ENCODE data around the gene LAD1.

LAD1 gene

GRCh38 chr1:201371276-201371675 lies 27.8 kb downstream of the LAD1 start:
- TF ChIP-seq POLR2AphosphoS5 (IDR thresholded peaks at IDR 0.05; ENCODE audit: low read depth): no peak
- no peak for TF ChIP-seq SPI1 (IDR thresholded peaks at IDR 0.05; ENCODE audit: borderline replicate concordance, low read depth)
- TF ChIP-seq, protein P1, sequence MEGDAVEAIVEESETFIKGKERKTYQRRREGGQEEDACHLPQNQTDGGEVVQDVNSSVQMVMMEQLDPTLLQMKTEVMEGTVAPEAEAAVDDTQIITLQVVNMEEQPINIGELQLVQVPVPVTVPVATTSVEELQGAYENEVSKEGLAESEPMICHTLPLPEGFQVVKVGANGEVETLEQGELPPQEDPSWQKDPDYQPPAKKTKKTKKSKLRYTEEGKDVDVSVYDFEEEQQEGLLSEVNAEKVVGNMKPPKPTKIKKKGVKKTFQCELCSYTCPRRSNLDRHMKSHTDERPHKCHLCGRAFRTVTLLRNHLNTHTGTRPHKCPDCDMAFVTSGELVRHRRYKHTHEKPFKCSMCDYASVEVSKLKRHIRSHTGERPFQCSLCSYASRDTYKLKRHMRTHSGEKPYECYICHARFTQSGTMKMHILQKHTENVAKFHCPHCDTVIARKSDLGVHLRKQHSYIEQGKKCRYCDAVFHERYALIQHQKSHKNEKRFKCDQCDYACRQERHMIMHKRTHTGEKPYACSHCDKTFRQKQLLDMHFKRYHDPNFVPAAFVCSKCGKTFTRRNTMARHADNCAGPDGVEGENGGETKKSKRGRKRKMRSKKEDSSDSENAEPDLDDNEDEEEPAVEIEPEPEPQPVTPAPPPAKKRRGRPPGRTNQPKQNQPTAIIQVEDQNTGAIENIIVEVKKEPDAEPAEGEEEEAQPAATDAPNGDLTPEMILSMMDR (IDR thresholded peaks at IDR 0.05; ENCODE audit: insufficient read depth, low read length): no peak
- no peak for TF ChIP-seq GABPA (IDR thresholded peaks at IDR 0.05; ENCODE audit: low read depth)
- TF ChIP-seq, protein P2, sequence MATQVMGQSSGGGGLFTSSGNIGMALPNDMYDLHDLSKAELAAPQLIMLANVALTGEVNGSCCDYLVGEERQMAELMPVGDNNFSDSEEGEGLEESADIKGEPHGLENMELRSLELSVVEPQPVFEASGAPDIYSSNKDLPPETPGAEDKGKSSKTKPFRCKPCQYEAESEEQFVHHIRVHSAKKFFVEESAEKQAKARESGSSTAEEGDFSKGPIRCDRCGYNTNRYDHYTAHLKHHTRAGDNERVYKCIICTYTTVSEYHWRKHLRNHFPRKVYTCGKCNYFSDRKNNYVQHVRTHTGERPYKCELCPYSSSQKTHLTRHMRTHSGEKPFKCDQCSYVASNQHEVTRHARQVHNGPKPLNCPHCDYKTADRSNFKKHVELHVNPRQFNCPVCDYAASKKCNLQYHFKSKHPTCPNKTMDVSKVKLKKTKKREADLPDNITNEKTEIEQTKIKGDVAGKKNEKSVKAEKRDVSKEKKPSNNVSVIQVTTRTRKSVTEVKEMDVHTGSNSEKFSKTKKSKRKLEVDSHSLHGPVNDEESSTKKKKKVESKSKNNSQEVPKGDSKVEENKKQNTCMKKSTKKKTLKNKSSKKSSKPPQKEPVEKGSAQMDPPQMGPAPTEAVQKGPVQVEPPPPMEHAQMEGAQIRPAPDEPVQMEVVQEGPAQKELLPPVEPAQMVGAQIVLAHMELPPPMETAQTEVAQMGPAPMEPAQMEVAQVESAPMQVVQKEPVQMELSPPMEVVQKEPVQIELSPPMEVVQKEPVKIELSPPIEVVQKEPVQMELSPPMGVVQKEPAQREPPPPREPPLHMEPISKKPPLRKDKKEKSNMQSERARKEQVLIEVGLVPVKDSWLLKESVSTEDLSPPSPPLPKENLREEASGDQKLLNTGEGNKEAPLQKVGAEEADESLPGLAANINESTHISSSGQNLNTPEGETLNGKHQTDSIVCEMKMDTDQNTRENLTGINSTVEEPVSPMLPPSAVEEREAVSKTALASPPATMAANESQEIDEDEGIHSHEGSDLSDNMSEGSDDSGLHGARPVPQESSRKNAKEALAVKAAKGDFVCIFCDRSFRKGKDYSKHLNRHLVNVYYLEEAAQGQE (IDR thresholded peaks at IDR 0.05; ENCODE audit: insufficient replicate concordance, low read depth): no peak
- Histone ChIP-seq H3K27me3 (ENCODE audit: insufficient read depth, poor library complexity, severe bottlenecking) (peaks cover 6% of the 10 kb centered on the region), H3K4me3 (replicated peaks; ENCODE audit: insufficient read depth, low read length) (no peak overlapping the region), H3K27ac (replicated peaks) (no peak overlapping the region)
- DNase-seq (ENCODE audit: low read depth in 1 of 2, low spot score in 1 of 2): no peak

GRCh38 chr1:201370500-201370899 lies 28.6 kb downstream of the LAD1 start:
- TF ChIP-seq, protein P1 (IDR thresholded peaks at IDR 0.05; ENCODE audit: insufficient read depth, low read length): no peak
- TF ChIP-seq, protein P2 (IDR thresholded peaks at IDR 0.05; ENCODE audit: insufficient replicate concordance, low read depth): no peak
- TF ChIP-seq GABPA (IDR thresholded peaks at IDR 0.05; ENCODE audit: low read depth): no peak
- no peak for TF ChIP-seq POLR2AphosphoS5 (IDR thresholded peaks at IDR 0.05; ENCODE audit: low read depth)
- no peak for TF ChIP-seq SPI1 (IDR thresholded peaks at IDR 0.05; ENCODE audit: borderline replicate concordance, low read depth)
- Histone ChIP-seq H3K4me3 (replicated peaks; ENCODE audit: insufficient read depth, low read length) (no peak overlapping the region), H3K27me3 (ENCODE audit: insufficient read depth, poor library complexity, severe bottlenecking) (peaks cover 6% of the 10 kb centered on the region), H3K27ac (replicated peaks) (no peak overlapping the region)
- no peak for DNase-seq (ENCODE audit: low read depth in 1 of 2, low spot score in 1 of 2)

GRCh38 chr1:201369209-201369608 lies 29.9 kb downstream of the LAD1 start:
- DNase-seq (ENCODE audit: low read depth in 1 of 2, low spot score in 1 of 2): no peak
- H3K27me3 ChIP-seq (ENCODE audit: insufficient read depth, poor library complexity, severe bottlenecking): peaks cover 4% of the 10 kb centered on the region
- TF ChIP-seq SPI1 (IDR thresholded peaks at IDR 0.05; ENCODE audit: borderline replicate concordance, low read depth) (no peak), POLR2AphosphoS5 (IDR thresholded peaks at IDR 0.05; ENCODE audit: low read depth) (no peak), GABPA (IDR thresholded peaks at IDR 0.05; ENCODE audit: low read depth) (no peak)
- TF ChIP-seq, protein P2 (IDR thresholded peaks at IDR 0.05; ENCODE audit: insufficient replicate concordance, low read depth): no peak
- TF ChIP-seq, protein P1 (IDR thresholded peaks at IDR 0.05; ENCODE audit: insufficient read depth, low read length): no peak
- H3K4me3 ChIP-seq (replicated peaks; ENCODE audit: insufficient read depth, low read length): no peak overlapping the region
- H3K27ac ChIP-seq (replicated peaks): no peak overlapping the region
